ENCODE data around the gene FRMD1.

GRCh38 chr6:168067081-168067759 is 11.8 kb downstream of the FRMD1 start:
- TF ChIP-seq CTCF (IDR thresholded peaks at IDR 0.05) (no peak), PRDM15 (CRISPR knock-in tag; IDR thresholded peaks at IDR 0.05) (no peak)
